NCI-H2081 treated with DMSO at 0.1 percent for 48 hours (cell line): ENCODE measurements around the gene UNC13C.
"Not testable (repeated sequence)": the region's sequence is repeated elsewhere in the genome, so short reads cannot be mapped to it uniquely, and the experiment has no call there.

Experiments
- DNase-seq: peaks from one replicate; lab custom pipeline; 2025; lab: John Stamatoyannopoulos, UW

Gene UNC13C

DNA sequence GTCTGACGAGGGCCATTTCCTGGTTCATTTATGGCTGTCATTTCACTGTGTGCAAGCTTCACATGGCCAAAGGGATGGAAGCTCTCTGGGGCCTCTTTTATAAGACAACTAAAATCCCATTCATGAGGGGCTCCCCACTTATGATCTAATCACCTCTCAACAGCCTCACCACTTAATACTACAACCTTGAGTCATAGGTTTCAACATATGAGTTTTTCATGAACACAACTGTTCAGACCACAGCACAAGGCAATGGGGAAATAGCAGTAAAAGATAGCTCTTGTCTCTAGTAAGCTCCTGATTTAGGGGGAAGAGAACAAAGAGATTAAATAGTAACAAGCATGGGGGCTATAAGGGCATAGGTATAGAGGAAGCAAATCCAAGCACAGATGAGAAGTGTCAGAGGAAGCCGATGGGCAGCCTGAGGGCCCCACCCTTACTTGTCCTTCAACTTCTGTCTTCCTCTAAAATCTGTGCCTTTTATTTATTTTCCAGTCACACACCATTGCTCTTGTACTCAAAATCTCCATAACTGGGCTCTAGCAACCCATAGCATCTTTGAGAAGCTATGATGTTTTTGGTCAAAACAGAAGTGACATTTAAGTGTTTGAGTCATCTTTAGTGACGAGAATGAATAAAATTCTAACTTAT lies 329.1 kb downstream of the UNC13C start:
- DNase-seq: no peak

DNA sequence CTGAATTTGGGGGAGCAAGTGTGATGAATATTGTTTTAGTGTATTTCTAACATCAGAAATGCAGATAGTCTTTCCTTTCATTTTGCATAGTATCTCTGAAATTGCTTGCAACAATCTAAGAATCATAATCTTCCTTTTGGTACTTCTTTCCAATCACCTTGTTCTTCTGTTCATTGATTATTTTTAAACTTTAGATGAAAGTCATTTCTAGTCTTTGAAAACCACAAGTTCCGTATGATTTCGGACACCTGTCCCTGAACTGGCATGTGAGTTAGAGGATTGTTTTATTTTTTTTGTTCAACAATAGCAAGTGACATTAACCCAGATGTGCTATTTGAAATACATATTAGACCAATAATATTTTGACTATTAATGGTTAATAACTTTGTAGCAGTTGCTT lies 329.7 kb downstream of the UNC13C start:
- no peak for DNase-seq

DNA sequence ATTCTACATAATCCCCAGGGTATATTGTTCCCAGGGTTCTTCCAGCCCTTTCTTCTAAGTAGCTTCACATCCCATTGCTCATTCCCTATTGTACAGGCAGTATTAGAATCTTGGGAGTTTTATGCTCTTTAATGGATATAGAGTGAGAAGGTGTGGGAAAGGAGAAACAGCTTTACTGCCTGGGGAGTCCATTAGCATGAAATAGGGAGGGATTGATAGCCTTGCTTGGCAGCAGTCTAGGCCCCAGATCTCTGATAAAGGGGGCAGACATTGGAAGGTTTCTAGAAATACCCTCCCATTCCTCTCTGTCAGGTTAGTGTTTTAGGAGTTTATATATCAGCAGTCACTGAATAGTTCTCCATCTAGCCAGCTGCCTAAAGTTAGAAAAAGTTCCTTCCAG lies 334.3 kb downstream of the UNC13C start:
- DNase-seq: no peak

DNA sequence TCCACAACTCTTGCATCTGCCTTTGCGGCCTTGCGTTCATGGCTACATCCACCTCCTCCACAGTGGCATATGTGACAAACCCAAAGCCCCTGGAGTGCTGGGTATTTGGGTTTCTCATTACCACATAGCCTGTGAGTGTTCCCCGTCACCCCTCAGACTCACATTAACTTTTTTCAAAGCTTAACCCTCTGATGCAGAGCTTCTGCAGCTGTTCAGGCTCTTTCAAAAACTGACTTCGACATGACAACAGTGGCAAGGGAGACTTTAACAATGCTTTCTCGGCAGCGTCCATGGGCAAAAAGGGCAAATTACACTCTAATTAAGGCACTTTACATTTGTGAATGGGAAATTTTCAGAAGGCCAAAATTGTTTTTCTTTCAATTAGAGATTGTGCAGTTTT lies 343.2 kb downstream of the UNC13C start:
- no peak for DNase-seq

DNA sequence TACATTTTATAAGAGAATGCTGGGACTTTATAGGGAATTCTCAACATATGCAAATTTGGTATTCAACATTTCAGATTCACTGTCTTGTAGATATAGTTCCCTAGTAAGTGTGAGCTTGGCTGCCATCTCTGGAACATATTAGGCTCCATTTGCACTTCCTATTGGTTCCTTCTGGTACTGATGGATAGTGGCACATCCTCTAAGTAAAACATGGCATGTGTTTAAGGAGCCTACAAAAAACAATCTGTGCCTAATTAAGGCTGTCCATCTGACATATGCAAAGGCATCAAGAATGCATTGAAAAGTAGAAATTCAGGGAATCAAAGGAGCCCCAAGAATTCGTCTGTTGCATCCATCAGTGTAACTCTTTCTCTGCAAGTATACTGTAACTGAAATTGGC lies 344.1 kb downstream of the UNC13C start:
- no peak for DNase-seq

DNA sequence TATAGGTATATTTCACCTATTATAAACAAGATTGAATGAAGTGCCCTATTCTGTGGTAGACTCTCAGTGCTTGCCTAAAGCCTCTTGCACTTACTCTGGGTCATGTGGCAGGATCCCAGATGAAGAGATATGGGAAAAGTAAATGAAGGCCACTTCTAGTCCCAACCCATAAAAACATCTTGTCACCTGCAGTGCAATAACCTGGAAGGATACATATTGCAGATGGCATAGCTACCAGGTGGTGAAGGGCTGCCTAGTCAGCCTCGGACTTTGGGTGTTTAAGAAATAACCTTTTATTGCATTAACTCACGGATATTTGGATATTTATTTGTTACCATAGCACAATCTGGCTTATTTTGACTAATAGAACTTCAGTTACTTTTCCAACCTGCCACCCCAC lies 367.1 kb downstream of the UNC13C start:
- no peak for DNase-seq

DNA sequence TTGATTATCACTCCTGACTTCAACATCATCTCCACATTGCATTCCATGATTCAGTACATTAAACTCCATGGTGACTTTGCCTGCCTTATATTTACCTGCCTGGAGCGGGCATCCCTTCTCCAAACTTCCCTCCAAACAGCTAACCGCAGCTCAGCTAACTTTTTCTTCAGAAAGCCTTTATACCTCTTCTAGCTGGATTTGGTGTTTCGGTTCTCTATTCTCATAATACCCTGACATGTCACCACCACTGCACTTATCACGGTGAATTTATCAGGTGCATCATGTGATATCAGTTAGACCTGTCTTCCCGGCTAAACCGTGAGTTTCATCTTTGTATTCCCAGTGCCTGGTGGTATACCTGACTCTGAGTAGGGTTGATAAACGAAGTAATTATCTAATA lies 367.6 kb downstream of the UNC13C start:
- DNase-seq: no peak

DNA sequence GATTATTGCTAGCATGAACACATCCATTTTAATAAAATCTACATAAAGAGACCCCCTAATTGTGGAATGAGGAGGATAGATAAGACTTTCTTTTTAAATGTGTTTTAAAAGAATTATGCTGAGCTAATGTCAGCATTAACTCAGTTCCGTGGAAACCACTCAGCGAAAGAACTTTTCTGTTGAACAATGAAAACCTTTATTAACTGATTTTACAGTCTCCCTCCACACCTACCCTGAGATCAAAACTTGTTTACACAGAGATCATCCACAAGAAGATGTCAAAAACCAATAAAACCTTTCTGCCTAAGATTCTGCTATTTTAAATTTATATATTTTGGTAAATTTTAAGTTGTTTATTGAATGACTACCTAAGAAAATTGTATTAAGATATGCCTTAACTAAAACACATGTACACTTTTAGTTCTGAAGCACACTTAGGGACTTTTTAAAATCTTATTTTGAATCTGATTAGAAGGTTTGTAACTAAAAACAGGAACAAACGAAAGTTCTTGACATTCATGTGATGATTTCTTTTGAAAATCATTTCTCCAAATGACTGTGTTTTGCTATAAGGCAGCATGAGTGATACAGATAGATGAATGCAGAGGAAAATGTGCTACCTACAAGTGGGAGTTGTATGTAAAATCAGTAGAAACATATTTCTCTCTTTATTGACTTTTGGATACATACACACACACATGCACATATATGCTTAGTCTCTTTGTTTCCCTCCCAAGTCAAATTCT lies 369.0 kb downstream of the UNC13C start:
- DNase-seq: no peak

DNA sequence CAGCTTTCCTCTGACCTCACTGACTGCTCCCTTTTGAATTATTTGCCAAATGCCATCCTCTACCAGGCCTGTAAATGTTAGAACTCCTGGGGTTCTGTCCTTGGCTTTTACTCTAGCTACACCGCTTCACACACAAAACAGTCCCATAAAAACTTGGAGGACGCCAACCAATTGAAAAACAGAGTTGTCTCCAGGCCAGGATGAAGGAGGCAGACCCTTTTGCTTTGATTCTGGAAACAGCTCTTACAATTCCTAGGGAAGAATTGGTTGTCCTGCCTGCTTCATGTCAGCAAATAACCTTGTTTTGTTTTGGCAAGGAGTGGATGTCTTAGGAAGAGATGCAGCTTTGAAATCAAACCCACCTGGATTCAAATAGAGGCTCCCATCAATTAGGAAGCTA lies 375.5 kb downstream of the UNC13C start:
- DNase-seq: no peak

DNA sequence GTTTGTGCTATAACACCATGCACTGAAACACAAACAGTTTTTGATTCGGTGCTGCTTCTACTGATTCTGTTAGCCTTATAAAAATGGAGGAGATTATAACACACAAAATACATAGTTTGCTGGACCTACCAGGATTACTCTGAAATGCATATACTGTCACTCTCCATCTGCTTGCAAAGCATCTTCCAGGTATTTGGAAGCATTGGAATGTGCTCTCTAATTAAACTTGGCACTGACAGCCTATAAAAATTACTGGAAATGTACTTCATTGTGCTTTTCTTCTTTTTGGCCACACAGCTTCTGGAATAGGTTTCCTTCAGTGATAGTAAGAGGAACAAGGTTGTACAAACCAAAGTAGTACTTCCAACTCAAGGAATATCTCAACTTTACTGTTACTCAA lies 376.1 kb downstream of the UNC13C start:
- no peak for DNase-seq

DNA sequence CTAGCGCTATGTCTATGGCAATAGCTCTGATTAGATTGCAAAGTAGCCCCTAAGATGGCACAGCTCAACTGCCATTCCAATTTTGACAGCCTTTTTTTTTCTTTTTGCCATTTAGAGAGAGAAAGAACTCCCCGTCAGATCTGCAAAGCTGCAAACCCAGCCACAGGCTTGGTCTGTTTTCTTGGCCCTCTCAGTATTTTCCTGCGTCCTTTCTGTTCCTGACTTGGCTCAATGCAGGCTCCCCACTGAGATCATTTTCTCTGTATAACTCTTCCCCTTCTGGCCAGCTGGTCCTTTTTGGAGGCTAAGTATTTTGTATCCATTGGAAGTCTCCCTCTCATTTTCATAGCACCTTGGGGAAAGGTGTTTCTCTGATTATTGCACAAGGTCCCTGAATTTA lies 386.7 kb downstream of the UNC13C start:
- no peak for DNase-seq

DNA sequence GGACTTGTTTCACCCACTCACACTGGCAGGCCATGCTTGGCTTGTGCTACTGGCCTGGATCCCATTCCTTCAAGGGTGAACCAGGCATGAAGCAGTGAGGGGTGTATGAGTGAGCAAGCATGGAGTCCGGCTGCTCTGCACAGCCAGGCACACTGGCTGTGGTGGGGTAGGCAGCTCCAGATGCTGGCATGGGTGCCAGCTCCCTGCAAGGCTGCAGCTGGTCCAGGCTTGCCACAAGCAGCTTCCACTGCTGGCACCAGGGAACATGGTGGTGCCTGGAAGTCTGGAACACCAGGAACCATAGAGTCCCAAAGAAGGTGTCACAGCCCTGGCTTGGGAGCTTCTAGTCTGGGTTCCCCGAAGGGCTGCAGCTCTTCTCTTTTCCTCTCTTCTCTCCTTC lies 395.1 kb downstream of the UNC13C start:
- no peak for DNase-seq

DNA sequence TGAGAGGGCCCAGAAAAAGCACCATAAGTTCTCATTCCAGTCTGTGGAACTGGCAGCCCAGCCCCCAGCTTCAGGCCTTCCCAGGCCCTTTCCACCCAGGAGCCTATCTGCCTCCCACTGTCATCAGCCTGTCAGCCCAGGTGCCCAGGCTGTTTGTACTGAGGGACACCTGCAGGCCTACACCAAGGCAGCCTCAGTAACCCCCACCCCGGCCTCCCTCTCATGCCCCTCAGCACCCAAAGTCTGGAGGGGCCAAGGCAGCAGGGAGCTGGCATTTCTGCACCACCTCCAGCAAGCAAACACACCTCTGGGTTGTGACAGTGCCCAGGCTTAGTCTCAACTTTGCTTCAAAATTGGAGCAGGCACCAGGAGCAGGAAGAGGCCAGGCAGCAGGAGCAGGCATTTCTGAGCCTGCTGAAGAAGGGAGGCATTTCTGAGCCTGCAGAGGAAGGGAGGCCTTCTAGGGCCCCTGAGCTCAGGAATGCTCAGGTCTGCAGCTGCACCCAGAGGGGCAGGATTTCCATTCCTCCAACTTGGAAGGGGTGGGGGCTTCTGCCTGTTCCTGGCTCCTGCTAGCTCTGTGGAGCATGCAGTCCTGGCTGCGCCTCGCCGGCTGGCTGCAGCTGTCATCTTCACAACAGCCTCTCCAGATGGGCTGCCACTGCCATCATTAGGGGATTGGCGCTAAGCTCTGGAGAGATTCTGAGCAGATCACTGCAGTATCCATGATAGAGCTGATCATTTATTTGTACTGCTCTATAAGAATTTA lies 396.1 kb downstream of the UNC13C start:
- no peak for DNase-seq

DNA sequence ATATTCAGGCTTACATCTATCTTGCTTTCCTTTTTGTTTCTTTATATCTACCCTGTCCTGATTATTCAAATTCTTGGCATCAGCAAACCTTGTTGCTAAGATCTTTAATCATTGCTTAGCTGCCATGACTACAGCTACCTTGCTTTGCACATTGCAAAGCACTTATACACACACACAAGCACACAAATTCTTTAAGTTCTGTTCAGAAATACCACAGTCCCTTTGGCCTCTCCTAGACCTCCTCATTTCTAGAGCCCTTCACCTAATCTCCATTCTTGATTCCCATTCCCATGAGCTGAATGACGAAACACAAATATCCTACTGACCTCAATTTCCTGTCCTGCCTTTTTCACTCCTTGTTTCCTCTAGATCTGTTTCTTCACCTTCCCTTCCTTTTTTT lies 409.6 kb downstream of the UNC13C start:
- no peak for DNase-seq

DNA sequence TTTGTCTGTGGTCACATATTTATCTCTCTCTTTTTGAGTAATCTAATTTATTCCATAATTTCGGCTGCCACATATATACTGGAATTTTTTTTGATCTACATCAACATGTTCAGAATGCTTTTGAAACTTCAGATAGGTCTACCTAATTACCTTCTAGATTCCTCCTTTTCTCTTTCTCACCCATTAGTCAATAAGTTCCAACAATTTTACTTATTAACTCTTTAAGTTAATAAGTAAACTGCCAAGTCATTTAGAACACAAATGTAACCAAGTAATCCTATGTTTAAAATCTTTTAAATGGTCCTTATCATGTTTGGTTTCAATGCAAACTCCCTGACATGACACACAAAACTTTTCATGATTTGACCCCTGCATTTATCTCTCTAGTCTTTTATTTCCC lies 410.5 kb downstream of the UNC13C start:
- DNase-seq: no peak

DNA sequence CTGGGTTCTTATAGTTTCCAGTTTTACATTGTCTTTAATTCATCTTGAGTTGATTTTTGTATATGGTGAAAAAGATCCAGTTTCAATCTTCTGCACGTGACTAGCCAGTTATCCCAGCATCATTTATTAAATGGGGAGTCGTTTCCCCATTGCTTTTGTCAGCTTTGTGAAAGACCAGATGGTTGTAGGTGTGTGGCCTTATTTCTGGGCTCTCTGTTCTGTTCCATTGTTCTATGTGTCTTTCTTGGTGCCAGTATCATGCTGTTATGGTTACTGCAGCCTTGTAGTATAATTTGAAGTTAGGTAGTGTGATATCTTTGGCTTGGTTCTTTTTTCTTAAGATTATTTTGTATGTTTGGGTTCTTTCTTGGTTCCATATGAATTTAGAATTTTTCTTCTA lies 432.2 kb downstream of the UNC13C start:
- no peak for DNase-seq

DNA sequence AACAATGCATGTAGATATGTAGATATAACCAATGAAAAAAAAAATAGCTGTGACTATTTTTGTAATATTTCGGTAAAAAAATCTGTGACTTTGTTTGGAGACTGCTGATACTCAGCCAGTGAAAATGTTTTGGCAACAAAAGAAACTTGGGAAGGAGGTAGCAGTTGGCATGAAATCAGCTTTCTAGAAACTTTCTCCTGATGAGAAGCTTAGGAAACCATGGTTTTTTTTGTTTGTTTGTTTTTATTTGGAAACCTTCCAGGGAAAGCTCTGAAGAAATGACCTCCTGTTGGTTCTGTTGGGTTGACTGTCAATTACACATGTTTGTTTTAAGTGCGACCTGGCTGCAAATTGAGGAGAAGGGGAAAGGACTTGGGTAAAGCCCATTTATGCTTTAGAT lies 445.9 kb downstream of the UNC13C start:
- DNase-seq: no peak

DNA sequence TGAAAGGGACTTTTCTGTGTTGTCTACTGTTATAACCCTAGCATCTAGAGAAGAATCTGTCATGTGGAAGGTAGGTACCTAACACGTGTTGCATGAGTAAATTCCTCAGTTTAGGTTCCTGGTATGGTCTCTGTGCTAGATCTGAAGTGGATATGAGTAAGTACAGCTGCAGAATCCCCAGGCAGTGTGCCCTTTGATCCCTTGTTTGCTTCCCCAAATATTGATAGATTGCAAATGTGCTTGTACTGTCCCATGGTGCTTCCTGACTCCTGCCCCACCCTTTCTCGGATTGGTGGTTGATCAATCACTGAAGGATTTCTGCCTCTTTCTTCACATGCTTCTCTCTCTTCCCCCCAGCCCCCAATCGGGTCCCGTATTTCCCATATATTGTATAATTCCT lies 450.4 kb downstream of the UNC13C start:
- no peak for DNase-seq

DNA sequence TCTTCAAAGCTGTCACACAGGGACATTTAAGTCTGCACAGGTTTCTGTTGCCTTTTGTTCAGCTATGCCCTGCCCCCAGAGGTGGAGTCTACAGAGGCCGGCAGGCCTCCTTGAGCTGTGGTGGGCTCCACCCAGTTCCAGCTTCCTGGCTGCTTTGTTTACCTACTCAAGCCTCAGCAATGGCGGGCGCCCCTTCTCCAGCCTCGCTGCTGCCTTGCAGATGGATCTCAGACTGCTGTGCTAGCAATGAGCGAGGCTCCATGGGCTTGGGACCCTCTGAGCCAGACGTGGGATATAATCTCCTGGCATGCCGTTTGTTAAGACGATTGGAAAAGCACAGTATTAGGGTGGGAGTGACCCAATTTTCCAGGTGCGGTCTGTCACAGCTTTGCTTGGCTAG lies 472.0 kb downstream of the UNC13C start:
- DNase-seq: not testable (repeated sequence)

DNA sequence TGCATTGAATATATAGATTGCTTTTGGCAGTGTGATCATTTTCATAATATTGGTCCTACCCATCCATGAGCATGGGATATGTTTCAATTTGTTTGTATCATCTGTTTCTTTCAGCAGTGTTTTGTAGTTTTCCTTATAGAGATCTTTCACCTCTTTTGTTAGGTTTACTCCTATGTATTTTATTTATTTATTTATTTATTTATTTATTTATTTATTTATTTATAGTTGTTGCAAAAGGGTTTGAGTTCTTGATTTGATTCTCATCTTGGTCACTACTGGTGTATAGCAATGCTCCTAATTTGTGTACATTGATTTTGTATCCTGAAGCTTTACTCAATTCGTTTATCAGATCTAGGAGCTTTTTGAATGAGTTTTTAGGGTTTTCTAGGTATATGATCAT lies 478.2 kb downstream of the UNC13C start:
- no peak for DNase-seq

DNA sequence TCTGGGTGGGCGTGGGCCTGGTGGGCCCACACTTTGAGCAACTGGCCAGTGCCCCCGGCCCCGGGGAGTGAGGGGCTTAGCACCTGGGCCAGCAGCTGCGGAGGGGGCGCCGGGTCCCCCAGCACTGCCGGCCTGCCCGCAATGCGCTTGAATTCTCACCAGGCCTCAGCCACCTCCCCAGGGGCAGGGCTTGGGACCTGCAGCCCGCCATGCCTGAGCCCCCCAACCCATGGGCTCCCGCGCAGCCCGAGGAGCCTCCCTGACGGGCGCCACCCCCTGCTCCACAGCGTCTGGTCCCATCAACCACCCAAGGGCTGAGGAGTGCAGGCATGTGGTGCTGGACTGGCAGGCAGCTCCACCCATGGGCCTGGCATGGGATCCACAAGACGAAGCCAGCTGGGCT lies 484.3 kb downstream of the UNC13C start:
- DNase-seq: no peak

DNA sequence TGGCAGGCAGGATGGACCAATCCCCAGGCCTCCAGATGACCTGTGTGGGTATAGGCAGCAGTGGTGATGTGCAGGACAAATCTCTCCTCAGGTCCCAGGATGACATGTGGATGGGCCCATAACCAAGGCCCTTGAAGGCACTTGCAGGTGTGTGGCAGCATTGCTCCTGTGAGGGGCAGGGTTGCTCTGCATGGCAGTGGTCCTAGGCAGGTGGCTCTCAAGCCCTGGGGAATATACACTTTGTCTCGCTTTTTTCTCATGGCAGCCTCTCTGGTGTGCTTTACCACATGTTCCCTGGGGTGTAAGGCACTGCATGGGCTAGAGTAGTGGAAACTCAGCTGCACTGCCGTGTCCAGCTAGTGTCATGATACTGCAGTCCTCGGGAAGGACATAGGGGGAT lies 503.6 kb downstream of the UNC13C start:
- no peak for DNase-seq

DNA sequence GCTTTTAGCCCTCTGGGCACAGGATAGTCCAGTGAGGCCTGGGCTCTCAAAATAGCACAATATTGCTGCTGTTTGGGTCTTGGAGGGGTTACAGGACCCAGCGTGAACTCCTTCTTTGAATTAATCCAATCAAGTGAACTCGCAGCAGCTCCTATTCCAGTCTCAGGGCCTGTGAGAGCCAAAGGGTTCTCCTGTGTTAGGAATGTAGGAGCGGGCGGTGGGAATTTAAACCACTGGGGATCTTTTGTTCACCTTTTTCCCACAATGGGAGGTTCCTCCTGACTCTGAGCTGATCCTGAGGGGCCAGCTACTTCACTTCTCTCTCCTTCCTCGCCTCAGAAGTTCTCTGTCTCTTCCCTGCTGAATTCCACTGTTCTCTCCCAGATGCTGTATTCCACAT lies 504.0 kb downstream of the UNC13C start:
- no peak for DNase-seq
